SK-N-DZ (cell line): ENCODE results near the gene MGST3.
"Not testable (repeated sequence)": the region's sequence is repeated elsewhere in the genome, so short reads cannot be mapped to it uniquely, and the experiment has no call there.

Experiments used
- DNase-seq: peaks from one replicate; pipeline ENCODE4 v3.0.0-alpha.2; 2015; ENCODE audit warnings: low spot score

The MGST3 gene

GRCh38 chr1:165697881-165698760, 67.1 kb downstream of the MGST3 start, which contains the start of gene ALDH9A1:
TSS of gene ALDH9A1 (minus strand) at chr1:165698562. CDS start at chr1:165698558, 4 bp downstream.
- peak; percentile 89 for DNase-seq

- DNase-seq = no peak
Observed at GRCh38 chr1:165698761-165699052, 67.7 kb downstream of the MGST3 start.

- DNase-seq = no peak
Observed at GRCh38 chr1:165699577-165699976, 68.5 kb downstream of the MGST3 start.

- not testable (repeated sequence) for DNase-seq
Observed at GRCh38 chr1:165701922-165702321, 70.9 kb downstream of the MGST3 start.

- no peak for DNase-seq
Observed at GRCh38 chr1:165703648-165704047, 72.6 kb downstream of the MGST3 start.
